ENCODE measurements around the gene SLC15A1. TPM values are rescaled to one million over a fixed set of nuclear protein-coding genes. Genes with fewer than 3 reads are reported as not detected.
"Not testable (repeated sequence)": the region's sequence is repeated elsewhere in the genome, so short reads cannot be mapped to it uniquely, and the experiment has no call there.

Gene SLC15A1
- total RNA-seq, 2 experiments from 2014 or later: not detected

DNA sequence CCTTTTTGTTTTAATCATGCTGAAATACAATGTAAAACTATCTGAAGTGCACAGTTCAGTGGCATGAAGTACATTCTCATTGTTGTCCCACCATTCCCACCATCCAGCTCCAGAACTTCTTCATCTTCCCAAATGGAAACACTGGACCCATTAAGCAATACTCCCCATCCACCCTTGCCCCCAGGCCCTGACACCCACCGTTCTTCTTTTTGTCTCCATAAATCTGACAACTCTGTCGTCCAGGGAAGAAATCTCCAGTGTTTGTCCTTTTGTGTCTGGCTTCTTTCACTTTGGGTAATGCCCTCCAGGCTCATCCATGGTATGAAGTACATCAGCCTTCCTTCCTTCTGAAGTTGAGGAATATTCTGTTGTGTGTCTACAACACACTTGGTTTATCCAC lies 2.6 kb upstream of the SLC15A1 start:
- H3K4me1 ChIP-seq (ENCODE audit: insufficient read depth, low read length): peaks cover 6% of the 10 kb centered on the region
- no peaks in the 10 kb centered on the region for H3K36me3 Mint-ChIP-seq (ENCODE audit: low read depth)
- peaks cover 6% of the 10 kb centered on the region for H3K4me1 Mint-ChIP-seq (ENCODE audit: low read depth)
- ChIA-PET CTCF (no interaction called here), POLR2A (no interaction called here)
- no peak overlapping the region for H3K4me3 ChIP-seq (ENCODE audit: low read length)
- intact Hi-C loops (cut with DNase I, micrococcal nuclease): no loop called here
- peaks cover 4% of the 10 kb centered on the region for H3K9me3 Mint-ChIP-seq
- no peak overlapping the region for H3K4me3 Mint-ChIP-seq
- no peak overlapping the region for H3K27ac ChIP-seq (ENCODE audit: low read depth in 1 of 2, low read length in 2 of 2)
- peaks cover 21 to 31% of the 10 kb centered on the region in 2 experiments for H3K27me3 ChIP-seq (ENCODE audit: control insufficient read depth in 1 of 2, insufficient read depth in 2 of 2, low read length in 2 of 2)
- peaks cover 0 to 15% of the 10 kb centered on the region in 2 experiments for H3K9me3 ChIP-seq (ENCODE audit: control insufficient read depth in 1 of 2, insufficient read depth in 1 of 2, low read length in 2 of 2)
- no peaks in the 10 kb centered on the region for H3K36me3 ChIP-seq (ENCODE audit: insufficient read depth, low read length)
- peaks cover 73% of the 10 kb centered on the region for H3K27me3 Mint-ChIP-seq
- no peak overlapping the region for H3K27ac Mint-ChIP-seq
- TF ChIP-seq, protein P1, sequence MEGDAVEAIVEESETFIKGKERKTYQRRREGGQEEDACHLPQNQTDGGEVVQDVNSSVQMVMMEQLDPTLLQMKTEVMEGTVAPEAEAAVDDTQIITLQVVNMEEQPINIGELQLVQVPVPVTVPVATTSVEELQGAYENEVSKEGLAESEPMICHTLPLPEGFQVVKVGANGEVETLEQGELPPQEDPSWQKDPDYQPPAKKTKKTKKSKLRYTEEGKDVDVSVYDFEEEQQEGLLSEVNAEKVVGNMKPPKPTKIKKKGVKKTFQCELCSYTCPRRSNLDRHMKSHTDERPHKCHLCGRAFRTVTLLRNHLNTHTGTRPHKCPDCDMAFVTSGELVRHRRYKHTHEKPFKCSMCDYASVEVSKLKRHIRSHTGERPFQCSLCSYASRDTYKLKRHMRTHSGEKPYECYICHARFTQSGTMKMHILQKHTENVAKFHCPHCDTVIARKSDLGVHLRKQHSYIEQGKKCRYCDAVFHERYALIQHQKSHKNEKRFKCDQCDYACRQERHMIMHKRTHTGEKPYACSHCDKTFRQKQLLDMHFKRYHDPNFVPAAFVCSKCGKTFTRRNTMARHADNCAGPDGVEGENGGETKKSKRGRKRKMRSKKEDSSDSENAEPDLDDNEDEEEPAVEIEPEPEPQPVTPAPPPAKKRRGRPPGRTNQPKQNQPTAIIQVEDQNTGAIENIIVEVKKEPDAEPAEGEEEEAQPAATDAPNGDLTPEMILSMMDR (IDR thresholded peaks at IDR 0.05): no peak
- DNase-seq: no peak
- no peak for ATAC-seq (ENCODE audit: poor library complexity)

DNA sequence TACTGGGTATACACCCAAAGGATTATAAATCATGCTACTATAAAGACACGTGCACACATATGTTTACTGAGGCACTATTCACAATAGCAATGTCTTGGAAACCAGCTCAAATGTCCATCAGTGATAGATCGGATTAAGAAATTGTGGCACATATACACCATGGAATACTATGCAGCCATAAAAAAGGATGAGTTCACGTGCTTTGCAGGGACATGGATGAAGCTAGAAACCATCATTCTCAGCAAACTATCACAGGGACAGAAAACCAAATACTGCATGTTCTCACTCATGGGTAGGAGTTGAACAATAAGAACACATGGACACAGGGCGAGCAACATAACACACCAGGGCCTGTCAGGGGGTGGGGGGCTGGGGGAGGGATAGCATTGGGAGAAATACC lies 2.0 kb upstream of the SLC15A1 start:
- DNase-seq; H3K4me3 Mint-ChIP-seq; ATAC-seq (ENCODE audit: poor library complexity); intact Hi-C loops (cut with DNase I, micrococcal nuclease); H3K4me3 ChIP-seq (ENCODE audit: low read length); H3K36me3 ChIP-seq (ENCODE audit: insufficient read depth, low read length); H3K9me3 ChIP-seq (ENCODE audit: control insufficient read depth in 1 of 2, insufficient read depth in 1 of 2, low read length in 2 of 2); H3K4me1 Mint-ChIP-seq (ENCODE audit: low read depth); H3K4me1 ChIP-seq (ENCODE audit: insufficient read depth, low read length); CTCF ChIA-PET; H3K27ac ChIP-seq (ENCODE audit: low read depth in 1 of 2, low read length in 2 of 2); H3K27ac Mint-ChIP-seq; H3K9me3 Mint-ChIP-seq; H3K36me3 Mint-ChIP-seq (ENCODE audit: low read depth); POLR2A ChIA-PET: not testable (repeated sequence)
- peaks cover 28% of the 10 kb centered on the region in 2 experiments for H3K27me3 ChIP-seq (ENCODE audit: control insufficient read depth in 1 of 2, insufficient read depth in 2 of 2, low read length in 2 of 2)
- peaks cover 79% of the 10 kb centered on the region for H3K27me3 Mint-ChIP-seq

DNA sequence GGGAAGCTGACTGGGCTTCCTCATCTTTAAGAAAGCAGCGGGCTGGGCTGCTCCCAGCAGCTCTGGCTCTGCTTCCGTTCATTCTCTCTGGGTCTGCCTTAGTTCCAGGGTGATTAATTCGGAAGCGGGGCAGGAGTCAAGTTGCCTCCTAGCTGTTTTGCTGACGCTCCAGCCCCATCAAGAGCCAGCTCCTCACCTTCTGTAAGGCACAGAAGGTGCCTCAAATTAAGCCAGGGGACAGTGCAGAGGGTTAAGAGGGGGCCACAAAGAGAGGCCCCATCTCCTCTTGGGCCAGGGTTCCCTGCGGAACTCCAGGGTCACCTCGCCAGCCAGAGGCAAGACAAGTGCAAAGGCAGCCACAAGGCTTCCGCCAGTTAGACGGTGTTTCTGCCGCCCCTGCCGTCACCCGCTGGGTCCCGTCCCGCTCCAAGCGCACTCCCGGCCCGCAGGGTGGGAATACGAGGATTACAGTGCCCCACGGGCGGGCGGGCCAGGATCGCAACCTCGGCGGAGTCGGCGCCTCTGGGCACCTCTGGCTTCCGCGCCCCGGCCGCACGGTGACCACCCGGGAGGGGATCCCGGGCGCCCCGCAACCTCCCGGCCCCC lies 508 bp downstream of the SLC15A1 start:
- TF ChIP-seq, protein P1 (IDR thresholded peaks at IDR 0.05): no peak
- Mint-ChIP-seq H3K4me3 (no peak overlapping the region), H3K9me3 (peaks cover 4% of the 10 kb centered on the region), H3K36me3 (ENCODE audit: low read depth) (no peaks in the 10 kb centered on the region), H3K27ac (no peak overlapping the region), H3K27me3 (peaks cover 81% of the 10 kb centered on the region), H3K4me1 (ENCODE audit: low read depth) (peaks cover 6% of the 10 kb centered on the region)
- intact Hi-C loops (cut with DNase I, micrococcal nuclease): no loop called here
- Histone ChIP-seq H3K36me3 (ENCODE audit: insufficient read depth, low read length) (no peaks in the 10 kb centered on the region), H3K9me3 (ENCODE audit: control insufficient read depth in 1 of 2, insufficient read depth in 1 of 2, low read length in 2 of 2) (peaks cover 0 to 10% of the 10 kb centered on the region in 2 experiments), H3K27ac (ENCODE audit: low read depth in 1 of 2, low read length in 2 of 2) (no peak overlapping the region), H3K4me1 (ENCODE audit: insufficient read depth, low read length) (peaks cover 6% of the 10 kb centered on the region), H3K27me3 (ENCODE audit: control insufficient read depth in 1 of 2, insufficient read depth in 2 of 2, low read length in 2 of 2) (peaks cover 27 to 31% of the 10 kb centered on the region in 2 experiments), H3K4me3 (ENCODE audit: low read length) (no peak overlapping the region)
- ChIA-PET POLR2A (no interaction called here), CTCF (no interaction called here)
- DNase-seq: no peak
- ATAC-seq (ENCODE audit: poor library complexity): no peak

DNA sequence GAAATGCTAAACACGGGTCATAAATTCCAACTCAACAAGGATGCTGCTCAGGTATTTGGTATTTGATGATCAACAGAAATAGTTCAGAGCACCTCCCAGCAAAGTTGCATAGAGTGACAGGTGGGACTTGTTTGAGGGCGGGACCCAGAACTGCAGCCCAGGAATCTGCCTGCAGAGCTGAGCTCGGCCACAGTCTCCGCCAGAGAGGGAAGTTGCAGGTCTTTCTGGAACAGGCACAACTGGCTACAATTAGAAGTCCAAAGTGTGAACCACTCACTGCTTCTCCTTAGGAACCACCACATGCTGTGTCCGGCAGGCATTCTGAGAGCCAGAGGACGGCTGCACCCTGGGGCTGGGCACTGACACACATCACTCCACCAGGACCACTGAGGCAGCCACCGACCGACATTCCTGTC lies 1.1 kb downstream of the SLC15A1 start:
- Mint-ChIP-seq H3K27ac (no peak overlapping the region), H3K4me3 (no peak overlapping the region), H3K27me3 (peaks cover 76% of the 10 kb centered on the region), H3K36me3 (ENCODE audit: low read depth) (no peaks in the 10 kb centered on the region), H3K4me1 (ENCODE audit: low read depth) (peaks cover 6% of the 10 kb centered on the region), H3K9me3 (peaks cover 4% of the 10 kb centered on the region)
- CTCF ChIA-PET: no interaction called here
- no peaks in the 10 kb centered on the region for H3K36me3 ChIP-seq (ENCODE audit: insufficient read depth, low read length)
- no peak for ATAC-seq (ENCODE audit: poor library complexity)
- H3K4me3 ChIP-seq (ENCODE audit: low read length): no peak overlapping the region
- peaks cover 25 to 31% of the 10 kb centered on the region in 2 experiments for H3K27me3 ChIP-seq (ENCODE audit: control insufficient read depth in 1 of 2, insufficient read depth in 2 of 2, low read length in 2 of 2)
- DNase-seq: no peak
- TF ChIP-seq, protein P1 (IDR thresholded peaks at IDR 0.05): no peak
- intact Hi-C loops (cut with DNase I, micrococcal nuclease): no loop called here
- peaks cover 0 to 10% of the 10 kb centered on the region in 2 experiments for H3K9me3 ChIP-seq (ENCODE audit: control insufficient read depth in 1 of 2, insufficient read depth in 1 of 2, low read length in 2 of 2)
- peaks cover 6% of the 10 kb centered on the region for H3K4me1 ChIP-seq (ENCODE audit: insufficient read depth, low read length)
- no peak overlapping the region for H3K27ac ChIP-seq (ENCODE audit: low read depth in 1 of 2, low read length in 2 of 2)
- POLR2A ChIA-PET: no interaction called here

All from CD4-positive, alpha-beta T cell (primary cell).